Suprapubic skin (tissue), 4 donors: Measurements from ENCODE around the gene KIF1C. TPM values are rescaled to one million over a fixed set of nuclear protein-coding genes. Genes with fewer than 3 reads are reported as not detected.

Experiments used
- DNase-seq, 2 donors: peaks; one replicate each; pipeline ENCODE4 v3.0.0-alpha.2; 2019; ENCODE audit warnings: low spot score in 2 of 2
- H3K27ac ChIP-seq: fragments of 200-600 bp; sonication (generic); one replicate; pipeline ENCODE4 v1.5.1; 2019
- H3K27me3 ChIP-seq: fragments of 200-600 bp; sonication (generic); one replicate; pipeline ENCODE4 v1.5.1; 2019
- H3K36me3 ChIP-seq: fragments of 200-600 bp; sonication (generic); one replicate; pipeline ENCODE4 v1.5.1; 2019
- H3K4me1 ChIP-seq: fragments of 200-600 bp; sonication (generic); one replicate; pipeline ENCODE4 v1.5.1; 2019
- H3K4me3 ChIP-seq: fragments of 200-600 bp; sonication (generic); one replicate; pipeline ENCODE4 v1.5.1; 2019; ENCODE audit warnings: mild to moderate bottlenecking
- H3K9me3 ChIP-seq: fragments of 200-600 bp; sonication (generic); one replicate; pipeline ENCODE4 v1.5.1; 2019
- CTCF ChIP-seq, 2 donors: fragments of 200-600 bp in 1 of 2; fragments of 450-650 bp in 1 of 2; sonication (generic) in 1 of 2; IDR thresholded peaks; one replicate each; pipeline ENCODE4 v1.5.1; 2016 to 2019; ENCODE audit warnings: antibody characterized with exemption in 2 of 2, mild to moderate bottlenecking in 1 of 2, moderate library complexity in 1 of 2
- EP300 ChIP-seq: sonication (generic); formaldehyde crosslinking; IDR thresholded peaks from one replicate; pipeline ENCODE4 v1.6.1; 2017; ENCODE audit warnings: antibody characterized with exemption
- POLR2A ChIP-seq, 2 donors: fragments of 450-650 bp; IDR thresholded peaks; one replicate each; pipeline ENCODE4 v1.6.1; 2017; ENCODE audit warnings: antibody characterized with exemption in 2 of 2, mild to moderate bottlenecking in 2 of 2, moderate library complexity in 2 of 2
- POLR2AphosphoS5 ChIP-seq, 3 donors: sonication (generic); formaldehyde crosslinking; IDR thresholded peaks; one replicate each; pipeline ENCODE4 v1.6.1; 2017; ENCODE audit warnings: antibody characterized with exemption in 3 of 3
- WGBS: methylation state at CpG from one replicate; pipeline ENCODE4 v1.1.5; 2018; 5-methylcytosine and 5-hydroxymethylcytosine counted together
- total RNA-seq, 4 donors: library from RNA; depleted of rRNA; stranded (reverse); fragments of >200 nt; gene quantifications; one replicate each; pipeline ENCODE4 v1.1.0, GENCODE V29; 2016

KIF1C gene
- total RNA-seq, 4 donors from 2014 or later: 52.7 to 104 (median 97.8) TPM

GRCh38 chr17:4969551-4970173 lies 28.1 kb upstream of the KIF1C start:
- Histone ChIP-seq H3K27me3 (no peaks in the 10 kb centered on the region), H3K4me3 (peak overlapping the region; percentile 55), H3K9me3 (no peaks in the 10 kb centered on the region), H3K36me3 (peaks cover 45% of the 10 kb centered on the region), H3K27ac (peak overlapping the region; percentile 27), H3K4me1 (peaks cover 38% of the 10 kb centered on the region)
- DNase-seq: no peak
- 89% methylated on average over 16 of the region's 16 CpGs for WGBS
- TF ChIP-seq POLR2A (IDR thresholded peaks at IDR 0.05) (no peak), POLR2AphosphoS5 (IDR thresholded peaks at IDR 0.05) (no peak), CTCF (IDR thresholded peaks at IDR 0.05) (no peak), EP300 (no peak)

- Histone ChIP-seq H3K4me3 (no peak overlapping the region), H3K27me3 (no peaks in the 10 kb centered on the region), H3K27ac (no peak overlapping the region), H3K4me1 (peaks cover 37% of the 10 kb centered on the region), H3K36me3 (peaks cover 48% of the 10 kb centered on the region), H3K9me3 (no peaks in the 10 kb centered on the region)
- TF ChIP-seq POLR2AphosphoS5 (IDR thresholded peaks at IDR 0.05) (no peak), CTCF (IDR thresholded peaks at IDR 0.05) (no peak), POLR2A (IDR thresholded peaks at IDR 0.05) (no peak), EP300 (no peak)
- no peak for DNase-seq
- WGBS: 89% methylated on average over 8 of the region's 8 CpGs
These were observed 27.5 kb upstream of the KIF1C start for GRCh38 chr17:4970273-4970672.

- H3K9me3 ChIP-seq: no peaks in the 10 kb centered on the region
- H3K4me1 ChIP-seq: peaks cover 22% of the 10 kb centered on the region
- no peak for TF ChIP-seq CTCF (IDR thresholded peaks at IDR 0.05)
- no peak for TF ChIP-seq EP300
- TF ChIP-seq POLR2AphosphoS5 (IDR thresholded peaks at IDR 0.05): no peak
- TF ChIP-seq POLR2A (IDR thresholded peaks at IDR 0.05): no peak
- no peaks in the 10 kb centered on the region for H3K27me3 ChIP-seq
- H3K36me3 ChIP-seq: peaks cover 64% of the 10 kb centered on the region
- 78% methylated on average over 6 of the region's 6 CpGs for WGBS
- no peak for DNase-seq
- no peak overlapping the region for H3K27ac ChIP-seq
- H3K4me3 ChIP-seq: no peak overlapping the region
These were observed 25.9 kb upstream of the KIF1C start for GRCh38 chr17:4971826-4972225.

- Histone ChIP-seq H3K36me3 (peaks cover 69% of the 10 kb centered on the region), H3K27ac (no peak overlapping the region), H3K4me1 (peaks cover 22% of the 10 kb centered on the region), H3K4me3 (no peak overlapping the region), H3K27me3 (no peaks in the 10 kb centered on the region), H3K9me3 (no peaks in the 10 kb centered on the region)
- TF ChIP-seq POLR2AphosphoS5 (IDR thresholded peaks at IDR 0.05): no peak
- no peak for DNase-seq
- 88% methylated on average over 12 of the region's 12 CpGs for WGBS
These were observed 25.4 kb upstream of the KIF1C start for GRCh38 chr17:4972322-4972721.

- Histone ChIP-seq H3K36me3 (peaks cover 73% of the 10 kb centered on the region), H3K4me1 (peaks cover 22% of the 10 kb centered on the region), H3K27me3 (no peaks in the 10 kb centered on the region), H3K27ac (no peak overlapping the region), H3K9me3 (no peaks in the 10 kb centered on the region), H3K4me3 (no peak overlapping the region)
- 80% methylated on average over 10 of the region's 12 CpGs for WGBS
- TF ChIP-seq POLR2A (IDR thresholded peaks at IDR 0.05) (no peak), POLR2AphosphoS5 (IDR thresholded peaks at IDR 0.05) (no peak), EP300 (no peak), CTCF (IDR thresholded peaks at IDR 0.05) (no peak)
- no peak for DNase-seq
These were observed 25.0 kb upstream of the KIF1C start for GRCh38 chr17:4972752-4973151.
